Heart right ventricle (tissue), 16 donors: ENCODE data around the gene OPRM1. TPM values are rescaled to one million over a fixed set of nuclear protein-coding genes. Genes with fewer than 3 reads are reported as not detected.

ENCODE experiments used
- ATAC-seq, 8 donors: fragments of 200-7000 bp; cut with Tn5 transposase; one replicate each; pipeline ENCODE4 v1.9.1; 2020; ENCODE audit warnings: mild to moderate bottlenecking in 8 of 8, moderate library complexity in 8 of 8, moderate number of reproducible peaks in 1 of 8
- DNase-seq, 2 donors: peaks; one replicate each; pipeline ENCODE4 v3.0.0-alpha.2; 2020
- H3K27ac ChIP-seq, 10 donors: fragments of 200-600 bp; sonication (generic) in 2 of 10; one replicate each; pipeline versions ENCODE4 v1.5.0 to v1.8.0; 2020 to 2022; ENCODE audit warnings: mild to moderate bottlenecking in 3 of 10
- H3K27me3 ChIP-seq, 7 donors: fragments of 200-600 bp; one replicate each; pipeline ENCODE4 v1.8.0; 2021 to 2022; ENCODE audit warnings: mild to moderate bottlenecking in 2 of 7
- H3K36me3 ChIP-seq, 9 donors: fragments of 200-600 bp; sonication (generic) in 1 of 9; one replicate each; pipeline versions ENCODE4 v1.5.0 to v1.8.0; 2020 to 2022; ENCODE audit warnings: mild to moderate bottlenecking in 2 of 9
- H3K4me1 ChIP-seq, 9 donors: fragments of 200-600 bp; sonication (generic) in 1 of 9; one replicate each; pipeline versions ENCODE4 v1.5.0 to v1.8.0; 2020 to 2022; ENCODE audit warnings: mild to moderate bottlenecking in 4 of 9
- H3K4me3 ChIP-seq, 10 donors: fragments of 200-600 bp; sonication (generic) in 2 of 10; one replicate each; pipeline versions ENCODE4 v1.5.0 to v1.8.0; 2020 to 2022; ENCODE audit warnings: mild to moderate bottlenecking in 7 of 10, moderate library complexity in 2 of 10
- H3K9me3 ChIP-seq, 11 donors: fragments of 200-600 bp in 10 of 11; sonication (generic) in 2 of 11; one replicate each; pipeline versions ENCODE4 v1.5.0 to v1.8.0; 2013 to 2022; ENCODE audit warnings: mild to moderate bottlenecking in 2 of 11, control low read depth in 1 of 11, moderate library complexity in 1 of 11
- CTCF ChIP-seq, 9 donors: fragments of 200-600 bp; sonication (generic) in 2 of 9; IDR thresholded peaks; one replicate each; pipeline versions ENCODE4 v1.5.0 to v1.8.0; 2021 to 2022; ENCODE audit warnings: antibody characterized with exemption in 9 of 9, mild to moderate bottlenecking in 5 of 9, moderate library complexity in 1 of 9
- WGBS, 2 donors: extraction: QIAGEN DNeasy Blood & Tissue Kit; methylation state at CpG; one replicate each; pipeline ENCODE4 v1.1.7; 2013; ENCODE audit warnings: inconsistent platforms in 1 of 2; 5-methylcytosine and 5-hydroxymethylcytosine counted together
- intact Hi-C, 10 donors: fragments of 100-400 bp; cut with DNase I; formaldehyde crosslinking; loops; one replicate each; pipeline versions ENCODE4 v1.11.1 to v1.14.2; 2022
- polyA plus RNA-seq, 2 donors: library from polyadenylated mRNA; stranded (reverse); fragments of 200-250 nt; gene quantifications; one replicate each; pipeline ENCODE4 v1.2.3, GENCODE V29; 2013
- total RNA-seq, 10 donors: library from RNA; stranded (reverse); fragmentation: NEBNext Ultra II Directional in 3 of 10; extraction: Animal tissue kit (Norgen Biotek cat#: 25700) in 3 of 10; gene quantifications; one replicate each; pipeline versions ENCODE4 v1.2.1 to v1.2.4, GENCODE V29; 2021 to 2023
- donor health status: Arrhythmogenic right ventricular cardiomyopathy.
- donor health status: ischemic (EF 13 %, LVEDD 7.1; RV severe dilation, severe dysfunction).
- donor health status: healthy with polysubstance abuse.
- donor health status: DM: no; HTN: yes; CAD: no.
- donor health status: DM: no; HTN: no; CAD: no.
- donor health status: ischemic (EF 25% LVEDD 6.9; RV normal size, moderate dysfunction).
- donor health status: ischemic (EF 25% LVEDD 5.7; RV mildly dilated, moderate dysfunction).
- donor health status: healthy.
- donor health status: DM: yes; HTN: yes; CAD: no.
- donor health status: Ischemic cardiomyopathy.
- donor health status: ischemic (EF 35%, LVEDD 5.7; RV mildly dilated, moderate dysfunction).
- donor health status: nonischemic (EF 11% LVEDD 7.7; RV severe dilation, severe dysfunction).
- donor health status: DM: yes; HTN: yes; CAD: no.
- donor health status: PGD.
- donor health status: ischemic (EF 29% LVEDD 5.4; RV normal size, mild dysfunction).
- donor health status: nonischemic (EF 23%, LVEDD 6.1; RV moderate dilation, normal function).

Gene OPRM1
- total and polyA plus RNA-seq, 12 donors: not detected

- H3K27ac ChIP-seq: no peak overlapping the region
- H3K4me1 ChIP-seq: no peaks in the 10 kb centered on the region
- peaks cover 0 to 3% (median 0%) of the 10 kb centered on the region in 7 donors for H3K27me3 ChIP-seq
- no peaks in the 10 kb centered on the region for H3K9me3 ChIP-seq
- H3K4me3 ChIP-seq: no peak overlapping the region
- no peaks in the 10 kb centered on the region for H3K36me3 ChIP-seq
- intact Hi-C loops: no loop called here
- TF ChIP-seq CTCF (IDR thresholded peaks at IDR 0.05): no peak
- DNase-seq (no peak), ATAC-seq (no peak)
- 74 to 84% methylated on average over 4 of the region's 4 CpGs for WGBS, 2 donors
Observed at GRCh38 chr6:154099211-154099610, 60.2 kb downstream of the OPRM1 start.

GRCh38 chr6:154106251-154106650 is 67.2 kb downstream of the OPRM1 start:
- no peaks in the 10 kb centered on the region for H3K36me3 ChIP-seq
- no peak for DNase-seq
- peaks cover 0 to 8% (median 0%) of the 10 kb centered on the region in 7 donors for H3K27me3 ChIP-seq
- intact Hi-C loops: no loop called here
- ATAC-seq: no peak
- H3K27ac ChIP-seq: no peak overlapping the region
- TF ChIP-seq CTCF (IDR thresholded peaks at IDR 0.05): no peak
- 80 to 82% methylated on average over 2 of the region's 2 CpGs for WGBS, 2 donors
- no peaks in the 10 kb centered on the region for H3K4me1 ChIP-seq
- peaks cover 0 to 10% (median 0%) of the 10 kb centered on the region in 11 donors for H3K9me3 ChIP-seq
- H3K4me3 ChIP-seq: no peak overlapping the region

- H3K27me3 ChIP-seq: peaks cover 0 to 8% (median 0%) of the 10 kb centered on the region in 7 donors
- no peak overlapping the region for H3K4me3 ChIP-seq
- no peak for TF ChIP-seq CTCF (IDR thresholded peaks at IDR 0.05)
- 76 to 77% methylated on average over 1 of the region's 1 CpG for WGBS, 2 donors
- no peak overlapping the region for H3K27ac ChIP-seq
- H3K9me3 ChIP-seq: peaks cover 0 to 2% (median 0%) of the 10 kb centered on the region in 11 donors
- H3K36me3 ChIP-seq: no peaks in the 10 kb centered on the region
- no peaks in the 10 kb centered on the region for H3K4me1 ChIP-seq
- ATAC-seq (no peak), DNase-seq (no peak)
- intact Hi-C loops: no loop called here
Observed at GRCh38 chr6:154111025-154111424, 72.0 kb downstream of the OPRM1 start.

- WGBS, 2 donors: 83 to 86% methylated on average over 2 of the region's 2 CpGs
- H3K9me3 ChIP-seq: peaks cover 0 to 2% (median 0%) of the 10 kb centered on the region in 11 donors
- intact Hi-C loops: no loop called here
- ATAC-seq (no peak), DNase-seq (no peak)
- TF ChIP-seq CTCF (IDR thresholded peaks at IDR 0.05): no peak
- no peak overlapping the region for H3K27ac ChIP-seq
- peaks cover 0 to 4% (median 0%) of the 10 kb centered on the region in 7 donors for H3K27me3 ChIP-seq
- no peaks in the 10 kb centered on the region for H3K36me3 ChIP-seq
- no peaks in the 10 kb centered on the region for H3K4me1 ChIP-seq
- H3K4me3 ChIP-seq: no peak overlapping the region
Observed at GRCh38 chr6:154112181-154112809, 73.3 kb downstream of the OPRM1 start.
